Fibroblast of villous mesenchyme (primary cell): Measurements from ENCODE around the gene CORO1C. TPM values are rescaled to one million over a fixed set of nuclear protein-coding genes. Genes with fewer than 3 reads are reported as not detected.

Experiments used
- DNase-seq: peaks from one replicate; pipeline ENCODE4 v3.0.0-alpha.2; 2010; ENCODE audit warnings: low read depth
- H3K4me3 ChIP-seq: 2 replicates; pipeline ENCODE4 v1.5.1; 2011; ENCODE audit warnings: low read depth, mild to moderate bottlenecking, low read length
- CTCF ChIP-seq: IDR thresholded peaks from 2 replicates; pipeline ENCODE4 v1.5.1; 2012; ENCODE audit warnings: low read depth, mild to moderate bottlenecking, low read length; ENCODE audit not compliant: insufficient read depth
- total RNA-seq: library from RNA; depleted of rRNA; stranded (reverse); fragments of >200 nt; gene quantifications from 2 replicates; pipeline ENCODE4 v1.2.3, GENCODE V29; 2012

Gene CORO1C
- total RNA-seq, 1 donor = 433 TPM

- no peak for DNase-seq
- TF ChIP-seq CTCF = no peak
- H3K4me3 ChIP-seq = no peak overlapping the region
Observed at GRCh38 chr12:108675792-108676191, 55.5 kb downstream of the CORO1C start.

DNA sequence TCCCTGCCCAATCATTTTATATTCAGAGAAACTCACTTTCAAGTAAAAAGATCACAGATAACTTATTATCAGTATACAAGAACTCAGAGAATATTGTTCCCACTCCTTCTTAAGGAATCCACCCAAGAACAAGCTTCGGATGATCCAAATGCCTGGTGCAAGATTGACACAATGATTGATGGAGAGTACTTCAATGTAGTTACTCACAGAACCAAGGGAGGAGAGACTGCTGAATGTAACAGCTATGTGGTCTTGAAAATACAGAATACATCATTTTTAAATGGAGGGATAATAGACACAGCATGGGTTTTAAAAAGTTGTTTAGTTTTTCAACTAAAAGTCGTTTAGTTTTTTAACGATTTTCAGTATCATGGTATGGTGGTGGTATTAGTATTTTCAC lies 59.3 kb downstream of the CORO1C start:
- H3K4me3 ChIP-seq = no peak overlapping the region
- DNase-seq = no peak
- TF ChIP-seq CTCF = no peak

DNA sequence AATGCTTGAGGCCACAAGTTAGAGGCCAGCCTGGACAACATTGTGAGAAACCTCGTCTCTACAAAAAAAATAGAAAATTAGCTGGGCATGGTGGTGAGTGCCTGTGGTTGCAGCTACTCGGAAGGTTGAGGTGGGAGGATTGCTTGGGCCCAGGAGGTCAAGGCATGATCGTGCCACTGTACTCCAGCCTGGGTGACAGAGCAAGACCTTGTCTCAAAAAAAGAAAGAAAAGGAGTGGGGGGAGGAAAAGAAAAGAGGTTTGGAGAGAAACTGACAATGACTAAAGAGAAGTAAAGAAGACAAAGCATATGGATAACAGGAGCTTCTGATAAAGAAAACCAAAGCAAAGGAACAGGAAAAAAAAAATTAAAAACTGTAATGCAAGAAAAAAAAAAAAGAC lies 60.2 kb downstream of the CORO1C start:
- no peak overlapping the region for H3K4me3 ChIP-seq
- DNase-seq = no peak
- TF ChIP-seq CTCF = no peak

DNA sequence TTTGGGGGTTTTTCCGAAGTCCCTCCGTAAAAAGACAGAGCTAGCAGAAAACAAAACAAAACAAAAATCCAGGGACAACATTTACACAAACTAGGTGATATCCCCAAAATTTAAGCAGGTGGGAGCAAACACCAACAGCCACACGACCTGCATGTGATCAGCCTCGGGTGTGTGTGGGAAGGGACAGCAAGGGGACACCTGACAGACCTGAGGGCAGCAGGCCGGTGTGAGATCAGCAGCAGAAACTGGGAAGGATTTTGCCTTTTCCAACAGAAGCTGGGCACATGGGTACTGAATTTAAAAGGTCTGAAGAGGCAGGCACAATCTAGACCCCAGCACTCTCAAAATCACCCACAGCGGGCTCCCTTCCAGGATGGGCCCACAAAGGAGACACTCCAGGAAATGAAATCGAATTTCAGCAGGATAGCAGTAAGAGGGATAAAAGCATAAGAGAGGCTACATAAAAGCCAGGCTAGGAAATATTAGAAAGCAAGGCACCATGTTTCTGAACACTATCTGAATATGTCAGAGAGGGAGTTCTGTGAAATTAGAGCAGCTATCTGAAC lies 61.2 kb downstream of the CORO1C start:
- DNase-seq = no peak
- no peak for TF ChIP-seq CTCF
- H3K4me3 ChIP-seq = no peak overlapping the region

- TF ChIP-seq CTCF = no peak
- H3K4me3 ChIP-seq = no peak overlapping the region
- DNase-seq = peak; percentile 57
Observed at GRCh38 chr12:108668542-108668941, 62.8 kb downstream of the CORO1C start.

- DNase-seq = no peak
- no peak overlapping the region for H3K4me3 ChIP-seq
- no peak for TF ChIP-seq CTCF
Observed at GRCh38 chr12:108668063-108668462, 63.3 kb downstream of the CORO1C start.

- no peak for DNase-seq
- H3K4me3 ChIP-seq = no peak overlapping the region
- no peak for TF ChIP-seq CTCF
Observed at GRCh38 chr12:108667349-108667748, 64.0 kb downstream of the CORO1C start.
